Activated T-cell treated with anti-CD3 and anti-CD28 coated beads for 4 hours (primary cell): ENCODE data around the gene SPZ1.
"Not testable (repeated sequence)": the region's sequence is repeated elsewhere in the genome, so short reads cannot be mapped to it uniquely, and the experiment has no call there.

Experiments used
- DNase-seq: peaks from one replicate; pipeline ENCODE4 v3.0.0-alpha.2; 2020

Gene SPZ1

GRCh38 chr5:80319702-80320101 is at the start of gene SPZ1:
TSS of gene SPZ1 (plus strand) at chr5:80320002. CDS start at chr5:80320216, 214 bp downstream.
- no peak for DNase-seq

GRCh38 chr5:80270543-80270942 is 49.3 kb upstream of the SPZ1 start:
- DNase-seq = not testable (repeated sequence)

- DNase-seq = no peak
These were observed 44.5 kb upstream of the SPZ1 start for GRCh38 chr5:80275347-80275746.

GRCh38 chr5:80276186-80276585 is 43.6 kb upstream of the SPZ1 start:
- DNase-seq = no peak

GRCh38 chr5:80277191-80277590 is 42.6 kb upstream of the SPZ1 start:
- no peak for DNase-seq

- no peak for DNase-seq
These were observed 37.7 kb upstream of the SPZ1 start for GRCh38 chr5:80282054-80282453.

- no peak for DNase-seq
These were observed 36.4 kb upstream of the SPZ1 start for GRCh38 chr5:80283360-80283759.

GRCh38 chr5:80284720-80285119 is 35.1 kb upstream of the SPZ1 start:
- DNase-seq = no peak

GRCh38 chr5:80288177-80288576 is 31.6 kb upstream of the SPZ1 start:
- DNase-seq = no peak

- no peak for DNase-seq
These were observed 30.5 kb upstream of the SPZ1 start for GRCh38 chr5:80289320-80289719.

GRCh38 chr5:80291761-80292160 is 28.0 kb upstream of the SPZ1 start:
- no peak for DNase-seq

- no peak for DNase-seq
These were observed 23.7 kb upstream of the SPZ1 start for GRCh38 chr5:80296121-80296520.

GRCh38 chr5:80299601-80300000 is 20.2 kb upstream of the SPZ1 start:
- DNase-seq = no peak

- DNase-seq = no peak
These were observed 19.7 kb upstream of the SPZ1 start for GRCh38 chr5:80300125-80300524.

GRCh38 chr5:80300796-80301195 is 19.0 kb upstream of the SPZ1 start:
- not testable (repeated sequence) for DNase-seq

GRCh38 chr5:80301342-80301741 is 18.5 kb upstream of the SPZ1 start:
- not testable (repeated sequence) for DNase-seq

GRCh38 chr5:80302636-80303035 is 17.2 kb upstream of the SPZ1 start:
- DNase-seq = no peak

GRCh38 chr5:80308526-80308925 is 11.3 kb upstream of the SPZ1 start:
- DNase-seq = no peak

- no peak for DNase-seq
These were observed 9.7 kb upstream of the SPZ1 start for GRCh38 chr5:80309871-80310665.

- no peak for DNase-seq
These were observed 4.6 kb upstream of the SPZ1 start for GRCh38 chr5:80315244-80315643.

- no peak for DNase-seq
These were observed 1.6 kb upstream of the SPZ1 start for GRCh38 chr5:80318212-80318611.

GRCh38 chr5:80324912-80325311 is 5.1 kb downstream of the SPZ1 start:
- no peak for DNase-seq

- DNase-seq = no peak
These were observed 6.7 kb downstream of the SPZ1 start for GRCh38 chr5:80326468-80326867.

- DNase-seq = no peak
These were observed 17.6 kb downstream of the SPZ1 start for GRCh38 chr5:80337379-80337778.

- no peak for DNase-seq
These were observed 19.3 kb downstream of the SPZ1 start for GRCh38 chr5:80339116-80339515.
